Neuronal stem cell (in vitro differentiated cells): ENCODE measurements around the gene SMAD3.

Experiments used
- DNase-seq: peaks from one replicate; pipeline ENCODE4 v3.0.0-alpha.2; 2013; ENCODE audit warnings: low spot score
- H2AFZ ChIP-seq: one replicate; pipeline ENCODE4 v1.6.1; 2013; ENCODE audit warnings: mild to moderate bottlenecking, low read length, inconsistent platforms
- H2AK5ac ChIP-seq: 2 replicates; pipeline ENCODE4 v1.6.1; 2013; ENCODE audit warnings: low read depth, mild to moderate bottlenecking, inconsistent platforms, low read length, moderate library complexity, mixed read lengths
- H2BK120ac ChIP-seq: 2 replicates; pipeline ENCODE4 v1.6.1; 2013; ENCODE audit warnings: low read depth, mild to moderate bottlenecking, inconsistent platforms, low read length, moderate library complexity, mixed read lengths
- H2BK12ac ChIP-seq: one replicate; pipeline ENCODE4 v1.6.1; 2013; ENCODE audit warnings: low read length, inconsistent platforms
- H2BK15ac ChIP-seq: 2 replicates; pipeline ENCODE4 v1.6.1; 2013; ENCODE audit warnings: mild to moderate bottlenecking, low read length, inconsistent platforms, mixed read lengths
- H2BK5ac ChIP-seq: one replicate; pipeline ENCODE4 v1.6.1; 2013; ENCODE audit warnings: inconsistent platforms, mild to moderate bottlenecking, low read length, moderate library complexity
- H3K14ac ChIP-seq: one replicate; pipeline ENCODE4 v1.6.1; 2013; ENCODE audit warnings: low read length, inconsistent platforms
- H3K18ac ChIP-seq: 2 replicates; pipeline ENCODE4 v1.6.1; 2013; ENCODE audit warnings: low read length, inconsistent platforms
- H3K23ac ChIP-seq: 2 replicates; pipeline ENCODE4 v1.6.1; 2013; ENCODE audit warnings: low read depth, mild to moderate bottlenecking, mixed read lengths, low read length, inconsistent platforms; ENCODE audit not compliant: poor library complexity
- H3K27ac ChIP-seq: replicated peaks from 3 replicates; pipeline ENCODE4 v1.5.1; 2013; ENCODE audit warnings: low read length, inconsistent platforms
- H3K27me3 ChIP-seq, 3 experiments: 2 replicates each; pipeline ENCODE4 v1.6.1; 2013; ENCODE audit warnings: low read length in 3 of 3, mild to moderate bottlenecking in 2 of 3, inconsistent platforms in 1 of 3, low read depth in 1 of 3, mixed read lengths in 1 of 3, moderate library complexity in 1 of 3; ENCODE audit not compliant: control insufficient read depth in 3 of 3, insufficient read depth in 3 of 3
- H3K36me3 ChIP-seq, 2 donors: replicated peaks in 1 of 2; 2 replicates each; pipeline ENCODE4 v1.6.1; 2013; ENCODE audit warnings: low read length in 2 of 2; ENCODE audit not compliant: control insufficient read depth in 2 of 2, insufficient read depth in 2 of 2
- H3K4ac ChIP-seq: 2 replicates; pipeline ENCODE4 v1.6.1; 2013; ENCODE audit warnings: inconsistent platforms, mild to moderate bottlenecking, low read length, moderate library complexity
- H3K4me1 ChIP-seq, 2 donors: 1 replicate in 1 of 2; 2 replicates in 1 of 2; pipeline ENCODE4 v1.6.1; 2013; ENCODE audit warnings: low read length in 2 of 2, low read depth in 1 of 2; ENCODE audit not compliant: control insufficient read depth in 2 of 2, insufficient read depth in 1 of 2
- H3K4me2 ChIP-seq: one replicate; pipeline ENCODE4 v1.6.1; 2013; ENCODE audit warnings: mild to moderate bottlenecking, low read length, inconsistent platforms; ENCODE audit not compliant: insufficient read depth, poor library complexity, severe bottlenecking
- H3K4me3 ChIP-seq, 2 donors: 2 replicates each; pipeline ENCODE4 v1.5.1; 2013; ENCODE audit warnings: low read length in 2 of 2, mild to moderate bottlenecking in 2 of 2, inconsistent platforms in 1 of 2, moderate library complexity in 1 of 2
- H3K79me1 ChIP-seq: one replicate; pipeline ENCODE4 v1.6.1; 2013; ENCODE audit warnings: low read depth, mild to moderate bottlenecking, inconsistent platforms, low read length, moderate library complexity
- H3K9ac ChIP-seq: one replicate; pipeline ENCODE4 v1.6.1; 2013; ENCODE audit warnings: mild to moderate bottlenecking, low read depth, low read length, inconsistent platforms; ENCODE audit not compliant: poor library complexity
- H3K9me3 ChIP-seq, 2 donors: replicated peaks in 1 of 2; 2 replicates each; pipeline versions ENCODE3 to v1.6.1; 2013; ENCODE audit warnings: low read length in 2 of 2, mild to moderate bottlenecking in 2 of 2, inconsistent platforms in 1 of 2, low read depth in 1 of 2, mixed read lengths in 1 of 2, moderate library complexity in 1 of 2; ENCODE audit not compliant: control insufficient read depth in 2 of 2, insufficient read depth in 1 of 2
- H4K8ac ChIP-seq: one replicate; pipeline ENCODE4 v1.6.1; 2013; ENCODE audit warnings: low read depth, mild to moderate bottlenecking, inconsistent platforms, low read length, moderate library complexity
- H4K91ac ChIP-seq: one replicate; pipeline ENCODE4 v1.6.1; 2013; ENCODE audit warnings: low read length, low read depth, mild to moderate bottlenecking, inconsistent platforms; ENCODE audit not compliant: poor library complexity
- WGBS, 2 donors: extraction: QIAGEN DNeasy Blood & Tissue Kit; methylation state at CpG; one replicate each; pipeline ENCODE4 v1.1.7; 2013; ENCODE audit warnings: missing lambda C conversion rate in 2 of 2, mixed read lengths in 1 of 2; ENCODE audit not compliant: insufficient read length in 2 of 2, insufficient replicate concordance in 1 of 2; ENCODE audit errors: extremely low coverage in 2 of 2; 5-methylcytosine and 5-hydroxymethylcytosine counted together

The SMAD3 gene

DNA sequence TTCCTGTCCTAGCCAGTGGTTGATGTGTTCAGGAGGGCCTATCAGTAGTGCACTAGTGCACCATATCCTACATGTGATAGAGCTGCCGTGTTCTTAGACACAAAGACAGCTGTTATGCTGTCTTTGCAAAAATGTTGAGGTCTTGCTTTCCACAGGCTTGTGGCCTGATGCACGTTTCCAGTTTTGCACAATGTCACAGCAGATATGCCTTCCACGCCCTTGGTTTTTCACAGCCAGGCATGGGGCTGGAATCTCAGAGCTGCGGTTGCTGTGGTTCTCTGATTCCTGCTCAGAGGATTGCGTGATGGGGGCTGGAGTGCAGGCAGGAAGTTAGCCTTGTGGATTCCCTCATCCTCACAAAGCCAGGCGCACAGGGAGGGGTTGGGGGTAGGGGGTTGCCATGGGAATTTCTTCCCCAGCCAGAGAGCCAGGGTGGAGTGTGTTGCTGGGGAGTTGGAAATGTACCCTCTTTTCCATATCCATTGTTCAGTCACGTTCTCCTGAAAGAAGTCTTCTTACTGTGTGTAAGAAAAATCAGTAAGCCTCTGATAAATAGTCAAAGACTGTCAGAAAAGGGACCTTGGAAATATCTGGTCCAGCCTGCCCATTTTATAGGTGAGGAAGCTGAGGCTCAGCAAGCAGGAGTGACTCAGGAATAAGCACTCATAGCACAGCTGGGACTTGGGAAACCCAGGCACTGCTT lies 79.4 kb downstream of the SMAD3 start:
- Histone ChIP-seq H3K27ac (peak overlapping the region; percentile 24), H3K4me1 (peaks cover 46 to 78% of the 10 kb centered on the region in 2 donors)
- DNase-seq: no peak

GRCh38 chr15:67145312-67145610 lies 79.9 kb downstream of the SMAD3 start:
- no CpG with 5 or more reads among the region's 4 CpGs for WGBS, 2 donors
- peaks cover 49 to 82% of the 10 kb centered on the region in 2 donors for H3K4me1 ChIP-seq
- H3K4me3 ChIP-seq: no peak overlapping the region
- no peak overlapping the region for H4K91ac ChIP-seq
- H2BK120ac ChIP-seq: no peak overlapping the region
- H2BK15ac ChIP-seq: no peak overlapping the region
- H2BK12ac ChIP-seq: no peak overlapping the region
- H3K14ac ChIP-seq: no peak overlapping the region
- H3K23ac ChIP-seq: no peak overlapping the region
- H3K36me3 ChIP-seq: no peaks in the 10 kb centered on the region
- no peak for DNase-seq
- no peak overlapping the region for H3K9ac ChIP-seq
- H3K4me2 ChIP-seq: no peak overlapping the region
- no peak overlapping the region for H2AFZ ChIP-seq
- H2BK5ac ChIP-seq: no peak overlapping the region
- no peak overlapping the region for H3K27ac ChIP-seq
- no peak overlapping the region for H4K8ac ChIP-seq
- H3K18ac ChIP-seq: no peak overlapping the region
- H3K27me3 ChIP-seq: no peaks in the 10 kb centered on the region
- peaks cover 8% of the 10 kb centered on the region for H3K79me1 ChIP-seq
- H3K9me3 ChIP-seq: no peaks in the 10 kb centered on the region
- no peak overlapping the region for H2AK5ac ChIP-seq
- no peak overlapping the region for H3K4ac ChIP-seq

More for the DNA sequence above, 79.4 kb downstream of the SMAD3 start:
- WGBS, 2 donors: no CpG with 5 or more reads among the region's 7 CpGs
- no peak overlapping the region for H4K91ac ChIP-seq
- peaks cover 8% of the 10 kb centered on the region for H3K79me1 ChIP-seq
- H3K23ac ChIP-seq: no peak overlapping the region
- peak overlapping the region; percentile 5 for H3K18ac ChIP-seq
- H3K4ac ChIP-seq: no peak overlapping the region
- H2AFZ ChIP-seq: no peak overlapping the region
- H3K4me2 ChIP-seq: no peak overlapping the region
- H3K36me3 ChIP-seq: no peaks in the 10 kb centered on the region
- no peak overlapping the region for H2BK120ac ChIP-seq
- no peak overlapping the region for H2BK12ac ChIP-seq
- H3K27me3 ChIP-seq: no peaks in the 10 kb centered on the region
- H2BK5ac ChIP-seq: no peak overlapping the region
- H2AK5ac ChIP-seq: peak overlapping the region; percentile 32
- H4K8ac ChIP-seq: no peak overlapping the region
- no peaks in the 10 kb centered on the region for H3K9me3 ChIP-seq
- H3K14ac ChIP-seq: no peak overlapping the region
- H2BK15ac ChIP-seq: no peak overlapping the region
- no peak overlapping the region for H3K9ac ChIP-seq
- H3K4me3 ChIP-seq: no peak overlapping the region

DNA sequence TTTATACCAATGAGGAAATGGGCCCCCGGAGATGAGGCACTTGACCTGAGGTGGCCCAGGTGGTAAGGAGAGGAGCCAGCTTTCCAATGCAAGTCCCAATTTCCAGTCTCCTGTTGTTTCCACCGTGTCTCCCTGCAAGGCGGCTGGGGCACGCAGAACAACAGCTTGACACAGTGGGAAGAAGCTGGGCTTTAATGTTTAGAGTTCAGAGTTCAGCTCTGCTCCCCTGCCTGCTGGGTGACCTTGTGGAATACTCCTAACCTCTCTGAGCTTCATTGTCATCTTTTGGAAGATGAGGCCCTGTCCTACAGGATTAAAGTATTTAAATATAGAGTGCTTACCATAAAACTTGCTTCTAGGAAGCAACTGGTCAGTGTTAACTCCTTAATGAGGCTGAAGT lies 80.3 kb downstream of the SMAD3 start:
- Histone ChIP-seq H3K27ac (no peak overlapping the region), H3K4me2 (no peak overlapping the region), H3K4ac (no peak overlapping the region), H4K91ac (no peak overlapping the region), H3K4me3 (no peak overlapping the region), H2AFZ (no peak overlapping the region), H3K9me3 (no peaks in the 10 kb centered on the region), H3K14ac (no peak overlapping the region), H3K9ac (no peak overlapping the region), H3K36me3 (no peaks in the 10 kb centered on the region), H3K4me1 (peaks cover 49 to 80% of the 10 kb centered on the region in 2 donors), H2AK5ac (no peak overlapping the region), H3K27me3 (no peaks in the 10 kb centered on the region), H3K79me1 (peaks cover 8% of the 10 kb centered on the region), H2BK15ac (no peak overlapping the region), H4K8ac (no peak overlapping the region), H3K18ac (no peak overlapping the region), H2BK120ac (no peak overlapping the region), H3K23ac (no peak overlapping the region), H2BK12ac (no peak overlapping the region), H2BK5ac (no peak overlapping the region)
- no CpG with 5 or more reads among the region's 4 CpGs for WGBS, 2 donors
- DNase-seq: no peak

GRCh38 chr15:67146234-67146633 lies 80.8 kb downstream of the SMAD3 start:
- no peak overlapping the region for H2BK15ac ChIP-seq
- no peak overlapping the region for H3K14ac ChIP-seq
- H4K91ac ChIP-seq: no peak overlapping the region
- no peak overlapping the region for H3K18ac ChIP-seq
- no peak for DNase-seq
- H4K8ac ChIP-seq: no peak overlapping the region
- no peak overlapping the region for H2AFZ ChIP-seq
- no peaks in the 10 kb centered on the region for H3K27me3 ChIP-seq
- H3K23ac ChIP-seq: no peak overlapping the region
- no peaks in the 10 kb centered on the region for H3K9me3 ChIP-seq
- no peak overlapping the region for H3K9ac ChIP-seq
- no peak overlapping the region for H2BK5ac ChIP-seq
- H3K27ac ChIP-seq: no peak overlapping the region
- H3K4me1 ChIP-seq: peaks cover 49 to 79% of the 10 kb centered on the region in 2 donors
- no peaks in the 10 kb centered on the region for H3K36me3 ChIP-seq
- no peak overlapping the region for H3K4me3 ChIP-seq
- no peak overlapping the region for H3K4me2 ChIP-seq
- no peak overlapping the region for H2AK5ac ChIP-seq
- H2BK120ac ChIP-seq: no peak overlapping the region
- H2BK12ac ChIP-seq: no peak overlapping the region
- WGBS, 2 donors: no CpG with 5 or more reads among the region's 6 CpGs
- H3K79me1 ChIP-seq: peaks cover 10% of the 10 kb centered on the region
- H3K4ac ChIP-seq: no peak overlapping the region
